Measurements from ENCODE around the gene THOC3.
"Not testable (repeated sequence)": the region's sequence is repeated elsewhere in the genome, so short reads cannot be mapped to it uniquely, and the experiment has no call there.

The THOC3 gene

GRCh38 chr5:175968381-175968780 lies 266 bp upstream of the THOC3 start:
- not testable (repeated sequence) for DNase-seq (ENCODE audit: low read depth, low spot score); H3K9ac ChIP-seq (ENCODE audit: insufficient read length, low read depth); H3K36me3 ChIP-seq (ENCODE audit: insufficient read depth, insufficient read length, low read length); H3K4me1 ChIP-seq (ENCODE audit: insufficient read depth, insufficient read length); H3K27me3 ChIP-seq (ENCODE audit: insufficient read depth, insufficient read length); H3K4me3 ChIP-seq (ENCODE audit: insufficient read length, low read depth); H3K9me3 ChIP-seq (ENCODE audit: insufficient read depth, low read length)

- DNase-seq (ENCODE audit: low read depth, low spot score); H3K4me3 ChIP-seq (ENCODE audit: insufficient read length, low read depth); H3K36me3 ChIP-seq (ENCODE audit: insufficient read depth, insufficient read length, low read length); H3K9ac ChIP-seq (ENCODE audit: insufficient read length, low read depth); H3K4me1 ChIP-seq (ENCODE audit: insufficient read depth, insufficient read length); H3K27me3 ChIP-seq (ENCODE audit: insufficient read depth, insufficient read length); H3K9me3 ChIP-seq (ENCODE audit: insufficient read depth, low read length): not testable (repeated sequence)
Measured at GRCh38 chr5:175962329-175962728, 5.8 kb downstream of the THOC3 start.

- not testable (repeated sequence) for DNase-seq (ENCODE audit: low read depth, low spot score); H3K27me3 ChIP-seq (ENCODE audit: insufficient read depth, insufficient read length); H3K4me3 ChIP-seq (ENCODE audit: insufficient read length, low read depth); H3K9me3 ChIP-seq (ENCODE audit: insufficient read depth, low read length); H3K4me1 ChIP-seq (ENCODE audit: insufficient read depth, insufficient read length); H3K36me3 ChIP-seq (ENCODE audit: insufficient read depth, insufficient read length, low read length); H3K9ac ChIP-seq (ENCODE audit: insufficient read length, low read depth)
Measured at GRCh38 chr5:175960228-175960627, 7.9 kb downstream of the THOC3 start.

- H3K9me3 ChIP-seq (ENCODE audit: insufficient read depth, low read length); DNase-seq (ENCODE audit: low read depth, low spot score); H3K9ac ChIP-seq (ENCODE audit: insufficient read length, low read depth); H3K4me3 ChIP-seq (ENCODE audit: insufficient read length, low read depth); H3K4me1 ChIP-seq (ENCODE audit: insufficient read depth, insufficient read length); H3K36me3 ChIP-seq (ENCODE audit: insufficient read depth, insufficient read length, low read length); H3K27me3 ChIP-seq (ENCODE audit: insufficient read depth, insufficient read length): not testable (repeated sequence)
Measured at GRCh38 chr5:175958515-175958914, 9.6 kb downstream of the THOC3 start.

- not testable (repeated sequence) for DNase-seq (ENCODE audit: low read depth, low spot score); H3K4me1 ChIP-seq (ENCODE audit: insufficient read depth, insufficient read length); H3K36me3 ChIP-seq (ENCODE audit: insufficient read depth, insufficient read length, low read length); H3K4me3 ChIP-seq (ENCODE audit: insufficient read length, low read depth); H3K27me3 ChIP-seq (ENCODE audit: insufficient read depth, insufficient read length); H3K9ac ChIP-seq (ENCODE audit: insufficient read length, low read depth); H3K9me3 ChIP-seq (ENCODE audit: insufficient read depth, low read length)
Measured at GRCh38 chr5:175954107-175954506, 14.0 kb downstream of the THOC3 start.

- not testable (repeated sequence) for DNase-seq (ENCODE audit: low read depth, low spot score); H3K36me3 ChIP-seq (ENCODE audit: insufficient read depth, insufficient read length, low read length); H3K9me3 ChIP-seq (ENCODE audit: insufficient read depth, low read length); H3K9ac ChIP-seq (ENCODE audit: insufficient read length, low read depth); H3K4me3 ChIP-seq (ENCODE audit: insufficient read length, low read depth); H3K4me1 ChIP-seq (ENCODE audit: insufficient read depth, insufficient read length); H3K27me3 ChIP-seq (ENCODE audit: insufficient read depth, insufficient read length)
Measured at GRCh38 chr5:175952810-175953209, 15.3 kb downstream of the THOC3 start.

GRCh38 chr5:175951339-175951969 lies 16.7 kb downstream of the THOC3 start:
- H3K4me1 ChIP-seq (ENCODE audit: insufficient read depth, insufficient read length); H3K4me3 ChIP-seq (ENCODE audit: insufficient read length, low read depth); H3K9ac ChIP-seq (ENCODE audit: insufficient read length, low read depth); H3K36me3 ChIP-seq (ENCODE audit: insufficient read depth, insufficient read length, low read length); H3K27me3 ChIP-seq (ENCODE audit: insufficient read depth, insufficient read length); DNase-seq (ENCODE audit: low read depth, low spot score); H3K9me3 ChIP-seq (ENCODE audit: insufficient read depth, low read length): not testable (repeated sequence)

GRCh38 chr5:175948329-175949108 lies 19.6 kb downstream of the THOC3 start:
- not testable (repeated sequence) for H3K4me1 ChIP-seq (ENCODE audit: insufficient read depth, insufficient read length); H3K9me3 ChIP-seq (ENCODE audit: insufficient read depth, low read length); H3K27me3 ChIP-seq (ENCODE audit: insufficient read depth, insufficient read length); H3K9ac ChIP-seq (ENCODE audit: insufficient read length, low read depth); H3K36me3 ChIP-seq (ENCODE audit: insufficient read depth, insufficient read length, low read length); DNase-seq (ENCODE audit: low read depth, low spot score); H3K4me3 ChIP-seq (ENCODE audit: insufficient read length, low read depth)

GRCh38 chr5:175943253-175943652 lies 24.9 kb downstream of the THOC3 start:
- not testable (repeated sequence) for H3K9me3 ChIP-seq (ENCODE audit: insufficient read depth, low read length); H3K9ac ChIP-seq (ENCODE audit: insufficient read length, low read depth); DNase-seq (ENCODE audit: low read depth, low spot score); H3K4me3 ChIP-seq (ENCODE audit: insufficient read length, low read depth); H3K4me1 ChIP-seq (ENCODE audit: insufficient read depth, insufficient read length); H3K36me3 ChIP-seq (ENCODE audit: insufficient read depth, insufficient read length, low read length); H3K27me3 ChIP-seq (ENCODE audit: insufficient read depth, insufficient read length)

- H3K4me3 ChIP-seq (ENCODE audit: insufficient read length, low read depth); H3K9ac ChIP-seq (ENCODE audit: insufficient read length, low read depth); H3K4me1 ChIP-seq (ENCODE audit: insufficient read depth, insufficient read length); DNase-seq (ENCODE audit: low read depth, low spot score); H3K9me3 ChIP-seq (ENCODE audit: insufficient read depth, low read length); H3K36me3 ChIP-seq (ENCODE audit: insufficient read depth, insufficient read length, low read length); H3K27me3 ChIP-seq (ENCODE audit: insufficient read depth, insufficient read length): not testable (repeated sequence)
Measured at GRCh38 chr5:175940632-175941031, 27.5 kb downstream of the THOC3 start.

- H3K27me3 ChIP-seq (ENCODE audit: insufficient read depth, insufficient read length); DNase-seq (ENCODE audit: low read depth, low spot score); H3K36me3 ChIP-seq (ENCODE audit: insufficient read depth, insufficient read length, low read length); H3K9me3 ChIP-seq (ENCODE audit: insufficient read depth, low read length); H3K4me1 ChIP-seq (ENCODE audit: insufficient read depth, insufficient read length); H3K9ac ChIP-seq (ENCODE audit: insufficient read length, low read depth); H3K4me3 ChIP-seq (ENCODE audit: insufficient read length, low read depth): not testable (repeated sequence)
Measured at GRCh38 chr5:175938489-175938888, 29.6 kb downstream of the THOC3 start.

- not testable (repeated sequence) for H3K9me3 ChIP-seq (ENCODE audit: insufficient read depth, low read length); H3K9ac ChIP-seq (ENCODE audit: insufficient read length, low read depth); H3K27me3 ChIP-seq (ENCODE audit: insufficient read depth, insufficient read length); DNase-seq (ENCODE audit: low read depth, low spot score); H3K4me3 ChIP-seq (ENCODE audit: insufficient read length, low read depth); H3K36me3 ChIP-seq (ENCODE audit: insufficient read depth, insufficient read length, low read length); H3K4me1 ChIP-seq (ENCODE audit: insufficient read depth, insufficient read length)
Measured at GRCh38 chr5:175928752-175929151, 39.4 kb downstream of the THOC3 start.
